HepG2 (cell line): ENCODE measurements around the gene BEAN1. TPM values are rescaled to one million over a fixed set of nuclear protein-coding genes. Genes with fewer than 3 reads are reported as not detected.
A peak's percentile ranks its signal among the peaks of the same experiment; 100 is the strongest.

ENCODE experiments used
- KDM1A ChIP-seq: IDR thresholded peaks from 2 replicates; pipeline ENCODE4 v1.6.1; 2016; ENCODE audit warnings: missing compliant biosample characterization
- KLF15 ChIP-seq: sonication (generic); formaldehyde crosslinking; IDR thresholded peaks from 2 replicates; pipeline ENCODE4 v1.8.1; 2023; ENCODE audit warnings: borderline replicate concordance, mild to moderate bottlenecking, inconsistent platforms, missing genetic modification reagents, mixed read lengths
- KMT2A ChIP-seq: sonication (generic); formaldehyde crosslinking; IDR thresholded peaks from 2 replicates; pipeline ENCODE4 v1.4.0; 2020; ENCODE audit warnings: missing genetic modification reagents
- MATR3 ChIP-seq: sonication (generic); formaldehyde crosslinking; IDR thresholded peaks from 2 replicates; pipeline ENCODE4 v1.4.0; 2020; ENCODE audit warnings: missing genetic modification reagents
- NFE2L2 ChIP-seq: fragments of 150-350 bp; IDR thresholded peaks from 2 replicates; pipeline ENCODE4 v1.6.1; 2014; ENCODE audit warnings: low read length
- NFKB2 ChIP-seq: sonication (generic); formaldehyde crosslinking; IDR thresholded peaks from 2 replicates; pipeline ENCODE4 v1.4.0; 2020; ENCODE audit warnings: missing genetic modification reagents, borderline replicate concordance
- PLRG1 ChIP-seq: fragments of 450-650 bp; conservative IDR thresholded peaks from 2 replicates; pipeline ENCODE4 v1.6.1; 2016
- POLR2A ChIP-seq, 2 experiments: IDR thresholded peaks; 2 replicates each; pipeline ENCODE4 v1.6.1; 2011; ENCODE audit warnings: low read depth in 2 of 2, low read length in 2 of 2, mild to moderate bottlenecking in 1 of 2, moderate library complexity in 1 of 2; ENCODE audit not compliant: insufficient read depth in 1 of 2
- REL ChIP-seq: sonication (generic); formaldehyde crosslinking; conservative IDR thresholded peaks from 2 replicates; pipeline ENCODE4 v1.8.0; 2022; ENCODE audit warnings: mild to moderate bottlenecking, missing genetic modification reagents, moderate library complexity
- USF2 ChIP-seq, 2 experiments: sonication (generic) in 1 of 2; formaldehyde crosslinking in 1 of 2; IDR thresholded peaks; 2 replicates each; pipeline versions ENCODE4 v1.5.1 to v1.6.1; 2011 to 2020; ENCODE audit warnings: borderline replicate concordance in 1 of 2, low read depth in 1 of 2, low read length in 1 of 2, mild to moderate bottlenecking in 1 of 2, missing genetic modification reagents in 1 of 2, moderate library complexity in 1 of 2
- ZNF207 ChIP-seq: fragments of 450-650 bp; IDR thresholded peaks from 2 replicates; pipeline ENCODE4 v1.6.1; 2016; ENCODE audit warnings: antibody characterized with exemption, borderline replicate concordance
- ZNF256 ChIP-seq: sonication (generic); formaldehyde crosslinking; conservative IDR thresholded peaks from 2 replicates; pipeline ENCODE4 v1.4.0; 2020; ENCODE audit warnings: missing genetic modification reagents
- ZNF317 ChIP-seq: sonication (generic); formaldehyde crosslinking; IDR thresholded peaks from 2 replicates; pipeline ENCODE4 v1.5.0; 2020; ENCODE audit warnings: mild to moderate bottlenecking, missing genetic modification reagents
- ZNF318 ChIP-seq: sonication (generic); formaldehyde crosslinking; IDR thresholded peaks from 2 replicates; pipeline ENCODE4 v1.4.0; 2020; ENCODE audit warnings: mild to moderate bottlenecking, missing genetic modification reagents
- ZNF329 ChIP-seq: sonication (generic); formaldehyde crosslinking; IDR thresholded peaks from 2 replicates; pipeline ENCODE4 v1.9.0; 2021; ENCODE audit warnings: low read depth, mild to moderate bottlenecking, missing genetic modification reagents
- ZNF446 ChIP-seq: sonication (generic); formaldehyde crosslinking; IDR thresholded peaks from 2 replicates; pipeline ENCODE4 v1.5.0; 2020; ENCODE audit warnings: mild to moderate bottlenecking, missing genetic modification reagents
- ZNF768 ChIP-seq: sonication (generic); formaldehyde crosslinking; IDR thresholded peaks from 2 replicates; pipeline ENCODE4 v1.4.0; 2020; ENCODE audit warnings: missing genetic modification reagents
- polyA plus RNA-seq, 8 experiments: library from polyadenylated mRNA; depleted of rRNA in 3 of 8; stranded (reverse) in 7 of 8; unstranded in 1 of 8; fragments of >200 nt; fragmentation: Illumina TruSeq in 4 of 8; extraction: Trizol in 4 of 8; gene quantifications; 2 replicates each; pipeline versions ENCODE4 v1.2.1 to v1.2.3, GENCODE V29; 2011 to 2016; ENCODE audit warnings: low read depth in 4 of 8, missing spikeins in 1 of 8, mixed read lengths in 1 of 8; ENCODE audit not compliant: insufficient read depth in 1 of 8
- total RNA-seq, 5 experiments: library from RNA; depleted of rRNA; stranded (reverse); fragments of >200 nt; fragmentation: Illumina TruSeq; extraction: Trizol; gene quantifications; 2 replicates each; pipeline ENCODE4 v1.2.3, GENCODE V29; 2016; ENCODE audit warnings: low read depth in 1 of 5
- TF ChIP-seq, protein P1 (sequence below): sonication (generic); formaldehyde crosslinking; IDR thresholded peaks from 2 replicates; pipeline ENCODE4 v1.5.1; 2020; ENCODE audit warnings: mild to moderate bottlenecking, missing genetic modification reagents, borderline replicate concordance

BEAN1 gene
- total and polyA plus RNA-seq, 2 of the 13 experiments (the other 11 are each of a cell fraction or from before 2014, with no cell fraction given) = 0.53 to 1.4 TPM

GRCh38 chr16:66478733-66479511 lies 51.8 kb downstream of the BEAN1 start (continued):
- TF ChIP-seq ZNF318 (CRISPR knock-in tag) = 0 out of 2 replicates have a peak, but pooled peaks have one; percentile 19
- TF ChIP-seq KDM1A = no peak
- 0 out of 2 replicates have a peak, but pooled peaks have one; percentile 29 for TF ChIP-seq ZNF768 (CRISPR knock-in tag)
- TF ChIP-seq, protein P1, sequence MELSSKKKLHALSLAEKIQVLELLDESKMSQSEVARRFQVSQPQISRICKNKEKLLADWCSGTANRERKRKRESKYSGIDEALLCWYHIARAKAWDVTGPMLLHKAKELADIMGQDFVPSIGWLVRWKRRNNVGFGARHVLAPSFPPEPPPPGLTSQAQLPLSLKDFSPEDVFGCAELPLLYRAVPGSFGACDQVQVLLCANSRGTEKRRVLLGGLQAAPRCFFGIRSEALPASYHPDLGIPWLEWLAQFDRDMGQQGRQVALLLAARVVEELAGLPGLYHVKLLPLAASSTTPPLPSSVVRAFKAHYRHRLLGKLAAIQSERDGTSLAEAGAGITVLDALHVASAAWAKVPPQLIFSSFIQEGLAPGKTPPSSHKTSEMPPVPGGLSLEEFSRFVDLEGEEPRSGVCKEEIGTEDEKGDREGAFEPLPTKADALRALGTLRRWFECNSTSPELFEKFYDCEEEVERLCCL (CRISPR knock-in tag) = no peak
- TF ChIP-seq ZNF256 (CRISPR knock-in tag) = no peak
- no peak for TF ChIP-seq NFE2L2
- no peak for TF ChIP-seq KMT2A (CRISPR knock-in tag)
- TF ChIP-seq USF2 (IDR thresholded peaks at IDR 0.05; ENCODE audit: low read depth, low read length) = no peak
- no peak for TF ChIP-seq USF2 (CRISPR knock-in tag; IDR thresholded peaks at IDR 0.05; ENCODE audit: borderline replicate concordance)
- no peak for TF ChIP-seq POLR2A (IDR thresholded peaks at IDR 0.05; ENCODE audit: insufficient read depth in 1 of 2, low read depth in 2 of 2, low read length in 2 of 2)
- TF ChIP-seq MATR3 (CRISPR knock-in tag) = no peak
- no peak for TF ChIP-seq ZNF446 (CRISPR knock-in tag)
- TF ChIP-seq NFKB2 (CRISPR knock-in tag) = peak; percentile 60; the same call in 1 of the 2 replicates
- TF ChIP-seq ZNF329 (CRISPR knock-in tag) = no peak
- no peak for TF ChIP-seq REL
- TF ChIP-seq KLF15 (CRISPR knock-in tag) = no peak
- TF ChIP-seq ZNF207 = no peak
- no peak for TF ChIP-seq PLRG1
- no peak for TF ChIP-seq ZNF317 (CRISPR knock-in tag)
